Endothelial cell of umbilical vein (primary cell): Measurements from ENCODE around the gene CHD9. TPM values are rescaled to one million over a fixed set of nuclear protein-coding genes. Genes with fewer than 3 reads are reported as not detected.

Experiments
- BruUV-seq: library from RNA; stranded (reverse); fragments of 400-500 nt; replicated peaks from 2 replicates; lab custom pipeline; 2021; lab: Mats Ljungman, UMichigan
- CTCF ChIA-PET: fragments of 300-600, 350-600 bp; sonication (Branson Sonifier 250); formaldehyde crosslinking; loops from one replicate; lab custom pipeline; 2021; ENCODE audit warnings: antibody characterized with exemption, inconsistent platforms; lab: Charles Lee
- POLR2A ChIA-PET: fragments of 300-600, 350-600 bp; sonication (Branson Sonifier 250); formaldehyde crosslinking; loops from one replicate; lab custom pipeline; 2021; ENCODE audit warnings: antibody characterized with exemption, inconsistent platforms; lab: Charles Lee
- DNase-seq: peaks from one replicate; pipeline ENCODE4 v3.0.0-alpha.2; 2011; ENCODE audit warnings: low read depth, low spot score
- FAIRE-seq: peaks from 2 replicates; lab custom pipeline; 2011; peaks lifted over from hg19 to GRCh38; lab: Jason Lieb, UNC
- H2AFZ ChIP-seq: 2 replicates; pipeline ENCODE4 v1.6.0; 2012; ENCODE audit warnings: low read depth, low read length, control low read depth, inconsistent platforms
- H3K27ac ChIP-seq: 2 replicates; pipeline ENCODE4 v1.5.1; 2011; ENCODE audit warnings: low read depth, mild to moderate bottlenecking, control low read depth, low read length, moderate library complexity; ENCODE audit not compliant: insufficient read depth
- H3K27me3 ChIP-seq, 2 experiments: 2 replicates each; pipeline versions ENCODE4 v1.6.0 to v1.6.1; 2011; ENCODE audit warnings: low read length in 2 of 2, mixed read lengths in 1 of 2; ENCODE audit not compliant: control insufficient read depth in 2 of 2, insufficient read depth in 2 of 2
- H3K36me3 ChIP-seq, 2 experiments: 2 replicates in 1 of 2; 3 replicates in 1 of 2; pipeline ENCODE4 v1.5.1; 2011; ENCODE audit warnings: low read length in 2 of 2, mild to moderate bottlenecking in 1 of 2, moderate library complexity in 1 of 2; ENCODE audit not compliant: control insufficient read depth in 2 of 2, insufficient read depth in 2 of 2; ENCODE audit errors: extremely low read depth in 1 of 2
- H3K4me1 ChIP-seq: 3 replicates; pipeline ENCODE4 v1.5.1; 2011; ENCODE audit warnings: mild to moderate bottlenecking, low read length; ENCODE audit not compliant: control insufficient read depth, insufficient read depth; ENCODE audit errors: extremely low read depth
- H3K4me2 ChIP-seq: 2 replicates; pipeline ENCODE4 v1.6.1; 2011; ENCODE audit warnings: low read length, control low read depth, mixed read lengths; ENCODE audit not compliant: insufficient read depth
- H3K4me3 ChIP-seq, 3 experiments: fragments of 200-600 bp in 1 of 3; sonication (generic), shearing (Covaris generic) in 1 of 3; replicated peaks in 1 of 3; 2 replicates each; pipeline ENCODE4 v1.5.1; 2011 to 2016; ENCODE audit warnings: control low read depth in 3 of 3, low read length in 3 of 3, mild to moderate bottlenecking in 2 of 3, inconsistent platforms in 1 of 3, low read depth in 1 of 3, moderate library complexity in 1 of 3; ENCODE audit not compliant: insufficient read depth in 1 of 3
- H3K79me2 ChIP-seq: 2 replicates; pipeline ENCODE4 v1.6.0; 2012; ENCODE audit warnings: low read length, inconsistent platforms; ENCODE audit not compliant: control insufficient read depth, insufficient read depth
- H3K9ac ChIP-seq: replicated peaks from 2 replicates; pipeline ENCODE3; 2011; ENCODE audit warnings: low read length, control low read depth; ENCODE audit not compliant: insufficient read depth; ENCODE audit errors: extremely low read depth
- H3K9me1 ChIP-seq: replicated peaks from 3 replicates; pipeline ENCODE4 v1.6.0; 2011; ENCODE audit warnings: mild to moderate bottlenecking, low read length; ENCODE audit not compliant: control insufficient read depth, insufficient read depth; ENCODE audit errors: extremely low read depth
- H3K9me3 ChIP-seq: replicated peaks from 2 replicates; pipeline ENCODE4 v1.5.1; 2012; ENCODE audit warnings: low read length, inconsistent platforms; ENCODE audit not compliant: control insufficient read depth, insufficient read depth
- H4K20me1 ChIP-seq: replicated peaks from 2 replicates; pipeline ENCODE3; 2011; ENCODE audit warnings: mild to moderate bottlenecking, low read length; ENCODE audit not compliant: control insufficient read depth, insufficient read depth; ENCODE audit errors: extremely low read depth
- EZH2 ChIP-seq: IDR thresholded peaks from 2 replicates; pipeline ENCODE4 v1.6.1; 2012; ENCODE audit warnings: borderline replicate concordance, low read depth, mild to moderate bottlenecking, moderate library complexity, low read length, inconsistent platforms; ENCODE audit not compliant: severe bottlenecking
- FOS ChIP-seq: IDR thresholded peaks from 2 replicates; pipeline ENCODE4 v1.6.1; 2011; ENCODE audit warnings: mild to moderate bottlenecking, low read length, moderate library complexity, borderline replicate concordance; ENCODE audit not compliant: insufficient read depth
- GATA2 ChIP-seq: IDR thresholded peaks from 2 replicates; pipeline ENCODE4 v1.7.0; 2011; ENCODE audit warnings: low read depth, mild to moderate bottlenecking, moderate library complexity, mixed read lengths, low read length; ENCODE audit not compliant: insufficient read length, insufficient read depth
- JUN ChIP-seq: IDR thresholded peaks from 2 replicates; pipeline ENCODE4 v1.6.1; 2011; ENCODE audit warnings: borderline replicate concordance, low read depth; ENCODE audit not compliant: insufficient read length, insufficient read depth
- MYC ChIP-seq: IDR thresholded peaks from one replicate; pipeline ENCODE4 v1.6.1; 2011; ENCODE audit warnings: mild to moderate bottlenecking, low read depth, low read length
- POLR2A ChIP-seq: IDR thresholded peaks from 2 replicates; pipeline ENCODE4 v1.6.1; 2012; ENCODE audit warnings: low read depth, mild to moderate bottlenecking, control low read depth, low read length
- POLR2AphosphoS5 ChIP-seq: IDR thresholded peaks from 2 replicates; pipeline ENCODE4 v1.6.1; 2012; ENCODE audit warnings: low read depth, mild to moderate bottlenecking, control low read depth, low read length, moderate library complexity; ENCODE audit not compliant: insufficient read depth
- dilution Hi-C: fragments of 300-500 bp; cut with MboI; formaldehyde crosslinking; loops from one replicate; pipeline ENCODE4 v1.15.0; 2019; ENCODE audit warnings: low sequenced_read_pairs; ENCODE audit not compliant: extremely low pct_ligation_motif_present
- intact Hi-C: fragments of 100-400 bp; cut with micrococcal nuclease; formaldehyde crosslinking; loops from one replicate; pipeline ENCODE4 v1.10.0; 2022
- polyA plus RNA-seq, 4 experiments: library from polyadenylated mRNA; depleted of rRNA in 3 of 4; stranded (reverse) in 3 of 4; unstranded in 1 of 4; fragments of >200 nt; gene quantifications; 2 replicates each; pipeline versions ENCODE4 v1.2.1 to v1.2.3, GENCODE V29; 2011 to 2012; ENCODE audit warnings: missing spikeins in 1 of 4
- total RNA-seq: library from RNA; stranded (reverse); gene quantifications from 2 replicates; pipeline ENCODE4 v1.2.3, GENCODE V29; 2021
- TF ChIP-seq, protein P1 (sequence below), 2 donors: IDR thresholded peaks; 1 replicate in 1 of 2; 2 replicates in 1 of 2; pipeline ENCODE4 v1.5.1; 2011; ENCODE audit warnings: low read length in 2 of 2, mild to moderate bottlenecking in 2 of 2, moderate library complexity in 2 of 2, control low read depth in 1 of 2, inconsistent platforms in 1 of 2, low read depth in 1 of 2; ENCODE audit not compliant: insufficient read depth in 1 of 2; ENCODE audit errors: extremely low read depth in 1 of 2
- TF ChIP-seq, protein P2 (sequence below): IDR thresholded peaks from 2 replicates; pipeline ENCODE4 v1.6.1; 2011; ENCODE audit not compliant: insufficient read depth, insufficient read length

Gene CHD9
- total and polyA plus RNA-seq, 2 donors (not counting 3 experiments of a cell fraction or from before 2014, with no cell fraction given) = 9.9 to 59.2 TPM

DNA sequence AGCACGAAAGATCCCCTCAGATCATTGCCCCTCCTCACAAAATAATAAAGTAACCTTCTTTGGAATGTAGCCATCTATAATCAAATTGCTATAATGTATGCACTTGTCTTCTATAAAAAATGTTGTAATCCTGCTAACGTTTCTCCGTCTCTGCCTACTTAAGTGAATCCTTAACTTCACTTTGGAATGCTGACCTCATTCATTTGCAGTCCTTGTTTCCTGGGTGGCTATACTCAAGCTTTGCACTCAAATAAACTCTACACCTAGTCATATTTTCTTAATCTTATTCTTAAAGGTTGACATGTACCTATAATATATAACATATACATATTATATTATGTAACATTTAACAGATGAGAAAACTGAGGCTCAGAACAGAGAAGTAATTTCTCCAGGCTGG is 24.8 kb upstream of the CHD9 start:
- no peak overlapping the region for H3K9ac ChIP-seq
- no peaks in the 10 kb centered on the region for H3K9me3 ChIP-seq
- dilution Hi-C loops (no loop called here), intact Hi-C loops (no loop called here)
- no peaks in the 10 kb centered on the region for H4K20me1 ChIP-seq
- ChIA-PET CTCF (interaction anchor here (1.1 kb wide), 1 partner anchor 253 kb away, joined by 4 read pairs; no protein-coding TSS in a partner anchor), POLR2A (no interaction called here)
- no peak overlapping the region for H3K4me3 ChIP-seq
- no peak for TF ChIP-seq POLR2A
- TF ChIP-seq, protein P1, sequence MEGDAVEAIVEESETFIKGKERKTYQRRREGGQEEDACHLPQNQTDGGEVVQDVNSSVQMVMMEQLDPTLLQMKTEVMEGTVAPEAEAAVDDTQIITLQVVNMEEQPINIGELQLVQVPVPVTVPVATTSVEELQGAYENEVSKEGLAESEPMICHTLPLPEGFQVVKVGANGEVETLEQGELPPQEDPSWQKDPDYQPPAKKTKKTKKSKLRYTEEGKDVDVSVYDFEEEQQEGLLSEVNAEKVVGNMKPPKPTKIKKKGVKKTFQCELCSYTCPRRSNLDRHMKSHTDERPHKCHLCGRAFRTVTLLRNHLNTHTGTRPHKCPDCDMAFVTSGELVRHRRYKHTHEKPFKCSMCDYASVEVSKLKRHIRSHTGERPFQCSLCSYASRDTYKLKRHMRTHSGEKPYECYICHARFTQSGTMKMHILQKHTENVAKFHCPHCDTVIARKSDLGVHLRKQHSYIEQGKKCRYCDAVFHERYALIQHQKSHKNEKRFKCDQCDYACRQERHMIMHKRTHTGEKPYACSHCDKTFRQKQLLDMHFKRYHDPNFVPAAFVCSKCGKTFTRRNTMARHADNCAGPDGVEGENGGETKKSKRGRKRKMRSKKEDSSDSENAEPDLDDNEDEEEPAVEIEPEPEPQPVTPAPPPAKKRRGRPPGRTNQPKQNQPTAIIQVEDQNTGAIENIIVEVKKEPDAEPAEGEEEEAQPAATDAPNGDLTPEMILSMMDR (IDR thresholded peaks at IDR 0.05; ENCODE audit: extremely low read depth in 1 of 2, insufficient read depth in 1 of 2, low read depth in 1 of 2, low read length in 2 of 2) = no peak
- TF ChIP-seq, protein P2, sequence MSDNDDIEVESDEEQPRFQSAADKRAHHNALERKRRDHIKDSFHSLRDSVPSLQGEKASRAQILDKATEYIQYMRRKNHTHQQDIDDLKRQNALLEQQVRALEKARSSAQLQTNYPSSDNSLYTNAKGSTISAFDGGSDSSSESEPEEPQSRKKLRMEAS = no peak
- no peaks in the 10 kb centered on the region for H3K4me1 ChIP-seq
- no peak overlapping the region for H3K4me2 ChIP-seq
- no TSS peak for BruUV-seq
- DNase-seq (no peak), FAIRE-seq (no peak)
- no peaks in the 10 kb centered on the region for H3K9me1 ChIP-seq
- no peaks in the 10 kb centered on the region for H3K36me3 ChIP-seq
- H3K27ac ChIP-seq = no peak overlapping the region
- H3K27me3 ChIP-seq = no peaks in the 10 kb centered on the region
- H2AFZ ChIP-seq = no peak overlapping the region
- no peaks in the 10 kb centered on the region for H3K79me2 ChIP-seq

DNA sequence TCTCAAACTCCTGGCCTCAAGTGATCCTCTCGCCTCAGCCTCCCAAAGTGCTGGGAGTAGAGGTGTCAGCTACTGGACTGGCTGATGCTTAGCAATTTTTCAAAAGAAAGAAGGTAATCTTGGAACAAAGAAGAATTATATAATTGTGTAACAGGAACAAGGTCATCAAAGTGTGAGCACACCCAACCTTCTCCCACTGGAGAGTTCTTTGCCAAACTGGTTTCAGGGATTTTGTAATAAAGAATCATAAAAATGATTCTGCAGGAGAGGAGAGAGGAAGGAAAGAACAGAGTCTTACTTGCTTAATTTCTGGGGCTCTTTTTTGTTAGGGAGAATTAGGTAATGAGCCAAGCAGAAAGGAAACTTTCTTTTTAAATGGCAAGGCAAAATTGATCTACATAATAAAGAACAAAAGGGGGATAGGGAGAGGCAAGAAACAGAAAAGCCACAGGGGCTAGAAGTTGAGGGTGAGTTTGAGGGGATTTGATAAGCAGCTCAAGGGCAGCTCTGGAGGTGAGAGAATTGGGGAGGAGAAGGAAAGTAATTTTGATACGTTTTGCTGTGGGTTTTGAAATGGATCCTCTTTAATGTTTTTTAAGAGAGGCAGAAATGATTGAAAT is 23.4 kb upstream of the CHD9 start:
- no peaks in the 10 kb centered on the region for H3K79me2 ChIP-seq
- no peak overlapping the region for H3K9ac ChIP-seq
- DNase-seq (no peak), FAIRE-seq (no peak)
- H3K4me3 ChIP-seq = no peak overlapping the region
- H3K27ac ChIP-seq = no peak overlapping the region
- CTCF ChIA-PET = no interaction called here
- no peaks in the 10 kb centered on the region for H3K36me3 ChIP-seq
- no peaks in the 10 kb centered on the region for H4K20me1 ChIP-seq
- no peaks in the 10 kb centered on the region for H3K9me3 ChIP-seq
- no peaks in the 10 kb centered on the region for H3K9me1 ChIP-seq
- no TSS peak for BruUV-seq
- dilution Hi-C loops = no loop called here
- H3K27me3 ChIP-seq = no peaks in the 10 kb centered on the region
- TF ChIP-seq MYC = no peak
- TF ChIP-seq, protein P2 = no peak
- TF ChIP-seq GATA2 = no peak
- TF ChIP-seq FOS = no peak
- TF ChIP-seq, protein P1 (IDR thresholded peaks at IDR 0.05; ENCODE audit: extremely low read depth in 1 of 2, insufficient read depth in 1 of 2, low read depth in 1 of 2, low read length in 2 of 2) = no peak
- TF ChIP-seq JUN = no peak
- no peak for TF ChIP-seq POLR2A
- no peak for TF ChIP-seq EZH2
- TF ChIP-seq POLR2AphosphoS5 = no peak
- no peak overlapping the region for H2AFZ ChIP-seq
- no peak overlapping the region for H3K4me2 ChIP-seq
- POLR2A ChIA-PET = no interaction called here
- intact Hi-C loops = no loop called here
- H3K4me1 ChIP-seq = no peaks in the 10 kb centered on the region
